ENCODE measurements around the gene CYP24A1.

DNA sequence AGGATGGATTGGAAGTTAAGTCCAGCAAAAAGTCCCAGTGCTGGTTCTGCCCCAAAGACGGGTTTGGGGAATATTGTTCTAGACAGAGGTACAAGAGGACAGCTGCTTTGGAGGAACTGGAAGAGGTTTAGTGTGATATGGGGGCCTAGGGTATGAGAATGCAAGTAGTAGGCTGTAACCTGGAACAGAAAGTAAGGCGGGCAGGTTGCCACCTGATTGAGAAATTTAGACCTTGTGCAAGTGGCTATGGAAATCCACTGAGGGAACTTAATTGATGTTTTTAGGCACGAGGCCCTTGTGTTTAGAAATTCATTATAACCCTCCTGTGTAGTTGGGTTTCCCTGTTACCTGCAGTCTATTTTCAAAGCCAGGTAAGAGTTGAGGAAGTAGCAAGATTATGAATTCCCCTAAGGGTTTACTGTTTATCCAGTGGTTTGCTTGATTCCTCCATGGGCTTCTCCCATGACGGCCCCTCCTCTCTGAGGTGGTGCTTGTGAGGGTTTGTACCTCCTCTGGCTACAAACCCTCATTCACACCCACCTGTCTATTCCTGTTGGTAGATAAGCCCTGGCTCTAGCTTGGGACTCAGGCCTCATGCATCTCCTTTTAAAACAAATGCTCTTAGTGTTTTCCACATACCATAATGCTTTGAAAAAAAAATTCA is 61.4 kb downstream of the CYP24A1 start:
- TF ChIP-seq EZH2phosphoT487 (IDR thresholded peaks at IDR 0.05; ENCODE audit: borderline replicate concordance, low read depth) (no peak), YY1 (IDR thresholded peaks at IDR 0.05; ENCODE audit: low read depth) (no peak), CTCF (IDR thresholded peaks at IDR 0.05) (no peak), RFX5 (IDR thresholded peaks at IDR 0.05; ENCODE audit: low read length) (no peak), FOSL2 (IDR thresholded peaks at IDR 0.05; ENCODE audit: borderline replicate concordance, low read depth) (no peak), USF2 (IDR thresholded peaks at IDR 0.05; ENCODE audit: borderline replicate concordance, low read depth, low read length) (no peak)
- TF ChIP-seq, protein P1, sequence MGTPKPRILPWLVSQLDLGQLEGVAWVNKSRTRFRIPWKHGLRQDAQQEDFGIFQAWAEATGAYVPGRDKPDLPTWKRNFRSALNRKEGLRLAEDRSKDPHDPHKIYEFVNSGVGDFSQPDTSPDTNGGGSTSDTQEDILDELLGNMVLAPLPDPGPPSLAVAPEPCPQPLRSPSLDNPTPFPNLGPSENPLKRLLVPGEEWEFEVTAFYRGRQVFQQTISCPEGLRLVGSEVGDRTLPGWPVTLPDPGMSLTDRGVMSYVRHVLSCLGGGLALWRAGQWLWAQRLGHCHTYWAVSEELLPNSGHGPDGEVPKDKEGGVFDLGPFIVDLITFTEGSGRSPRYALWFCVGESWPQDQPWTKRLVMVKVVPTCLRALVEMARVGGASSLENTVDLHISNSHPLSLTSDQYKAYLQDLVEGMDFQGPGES (IDR thresholded peaks at IDR 0.05; ENCODE audit: low read depth, low read length) = no peak

Data from SK-N-SH (cell line).